GM21381 (cell line): ENCODE results near the gene AGRP.
A peak's percentile ranks its signal among the peaks of the same experiment; 100 is the strongest.
"Not testable (repeated sequence)": the region's sequence is repeated elsewhere in the genome, so short reads cannot be mapped to it uniquely, and the experiment has no call there.

Experiments
- ATAC-seq: cut with Tn5 transposase; IDR thresholded peaks from one replicate; pipeline ENCODE4 v1.9.1; 2021; ENCODE audit warnings: mild to moderate bottlenecking, moderate library complexity; ENCODE audit not compliant: unreplicated experiment

AGRP gene

DNA sequence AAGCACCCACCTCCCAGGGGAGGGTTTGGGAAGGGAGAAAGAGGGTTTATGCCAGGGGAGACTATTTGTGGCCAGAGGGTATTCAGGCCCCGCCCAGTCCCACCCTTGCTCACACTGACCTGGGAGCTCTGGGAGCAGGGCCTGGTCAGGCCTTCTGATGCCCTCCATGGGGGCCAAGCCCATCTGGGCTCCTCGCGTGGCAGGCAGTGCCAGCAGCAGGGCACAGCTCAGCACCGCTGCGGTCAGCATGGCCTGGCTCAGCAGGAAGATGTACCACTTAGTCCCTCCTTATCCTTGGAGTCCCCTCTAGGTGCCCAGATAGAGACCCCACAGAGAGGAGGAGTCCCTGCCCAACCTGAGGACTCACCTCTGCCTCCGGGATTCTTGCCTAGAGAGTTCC is at the start of gene AGRP:
Gene AGRP, minus strand, starts transcription at position 398 of the 400 bp plus-strand sequence. Its CDS starts 149 bp downstream, at position 249.
- ATAC-seq, result no peak

DNA sequence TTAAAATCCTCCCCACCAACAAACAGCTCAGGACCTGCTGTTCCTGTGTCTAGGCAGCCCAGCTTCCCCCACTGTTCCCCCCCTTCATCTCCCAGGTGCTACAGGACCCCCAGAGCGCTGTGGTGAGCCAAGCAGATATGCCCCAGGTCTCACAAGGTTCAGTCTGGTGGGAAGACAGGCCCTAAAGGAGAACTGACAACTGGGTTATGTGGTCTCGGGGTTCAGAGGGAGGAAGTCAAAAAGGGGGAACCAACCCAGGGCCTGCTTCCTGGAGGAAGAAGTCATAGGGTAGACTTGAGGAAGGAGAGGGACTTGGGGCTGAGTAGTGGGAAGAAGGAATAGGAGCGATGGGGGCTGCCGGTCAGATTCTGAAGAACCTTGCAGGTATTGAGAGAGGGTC is 47.9 kb upstream of the AGRP start:
- no peak for ATAC-seq

GRCh38 chr16:67530013-67530939 is 46.9 kb upstream of the AGRP start:
- ATAC-seq, result peak; percentile 34

- no peak for ATAC-seq
Measured at GRCh38 chr16:67529582-67530012, 46.2 kb upstream of the AGRP start.

DNA sequence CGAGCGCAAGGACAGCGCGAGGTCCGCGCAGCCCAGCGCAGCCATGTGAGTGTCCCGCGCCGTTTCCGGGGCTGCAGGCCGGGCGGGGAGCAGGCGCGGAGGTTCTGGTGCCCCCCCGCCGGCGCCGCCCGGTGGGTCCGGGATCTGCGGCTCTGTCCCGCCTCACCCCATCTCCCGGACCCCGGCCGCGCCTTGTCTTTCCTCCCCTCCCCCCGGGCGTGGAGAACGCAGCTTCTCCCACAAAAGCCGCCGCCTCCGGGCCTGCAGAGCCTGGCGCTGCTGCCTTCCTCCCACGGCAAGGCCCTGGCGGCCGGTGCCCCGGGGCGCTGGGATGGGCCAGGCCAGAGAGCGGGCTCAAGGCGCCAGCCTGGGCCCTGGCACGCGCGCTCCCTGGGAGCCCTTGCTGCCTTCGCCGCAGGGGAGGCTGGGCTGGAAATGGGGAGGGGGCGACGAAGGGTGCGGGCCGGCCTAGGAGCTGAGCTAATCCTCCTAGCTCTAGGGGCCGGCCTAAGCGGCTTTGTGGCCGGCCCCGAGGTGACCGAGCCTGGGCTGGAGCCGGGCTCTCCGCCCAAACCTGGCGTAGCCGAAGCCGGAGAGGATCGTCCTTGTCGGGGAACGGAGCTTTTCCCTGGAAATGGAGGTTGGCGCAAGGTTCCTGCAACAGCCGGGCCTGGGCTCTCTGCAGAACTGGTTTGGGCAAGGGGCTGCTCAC is 45.7 kb upstream of the AGRP start:
- ATAC-seq, result no peak

GRCh38 chr16:67528222-67528869 is 45.0 kb upstream of the AGRP start, which contains the start of gene RIPOR1:
Gene RIPOR1, plus strand, starts transcription at chr16:67528829. Its CDS starts 9,618 bp downstream, at chr16:67538447.
- ATAC-seq, result no peak

- ATAC-seq, result no peak
Measured at GRCh38 chr16:67526149-67526791, 42.9 kb upstream of the AGRP start.

- no peak for ATAC-seq
Measured at GRCh38 chr16:67525176-67525860, 42.0 kb upstream of the AGRP start.

- peak; percentile 59 for ATAC-seq
Measured at GRCh38 chr16:67521095-67521804, 37.9 kb upstream of the AGRP start.

DNA sequence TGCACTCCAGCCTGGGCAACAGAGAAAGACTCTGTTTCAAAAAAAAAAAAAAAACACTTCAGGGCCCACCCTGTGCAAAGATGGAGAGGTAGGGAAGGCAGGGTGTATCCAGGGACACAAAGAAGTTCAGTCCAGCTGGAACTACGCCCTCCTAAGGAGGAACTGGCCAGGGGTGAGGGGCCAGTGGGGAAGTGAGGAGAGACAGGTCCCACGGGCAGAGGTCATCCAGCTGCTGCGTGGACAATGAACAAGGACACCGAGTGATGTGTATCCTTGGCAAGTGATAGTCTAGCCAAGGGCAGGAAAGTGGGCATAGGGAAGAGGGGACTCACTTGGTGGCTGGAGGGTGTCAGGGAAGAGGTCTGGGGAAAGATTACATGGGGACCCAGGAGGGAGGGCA is 35.9 kb upstream of the AGRP start:
- no peak for ATAC-seq

- no peak for ATAC-seq
Measured at GRCh38 chr16:67518676-67519075, 35.3 kb upstream of the AGRP start.

GRCh38 chr16:67517661-67518423 is 34.5 kb upstream of the AGRP start:
- ATAC-seq, result no peak

GRCh38 chr16:67517155-67517445 is 33.8 kb upstream of the AGRP start:
- ATAC-seq, result no peak

GRCh38 chr16:67516296-67517154 is 33.2 kb upstream of the AGRP start:
- no peak for ATAC-seq

GRCh38 chr16:67514382-67514828 is 31.1 kb upstream of the AGRP start:
- ATAC-seq, result peak; percentile 51

- not testable (repeated sequence) for ATAC-seq
Measured at GRCh38 chr16:67513892-67514291, 30.5 kb upstream of the AGRP start.

DNA sequence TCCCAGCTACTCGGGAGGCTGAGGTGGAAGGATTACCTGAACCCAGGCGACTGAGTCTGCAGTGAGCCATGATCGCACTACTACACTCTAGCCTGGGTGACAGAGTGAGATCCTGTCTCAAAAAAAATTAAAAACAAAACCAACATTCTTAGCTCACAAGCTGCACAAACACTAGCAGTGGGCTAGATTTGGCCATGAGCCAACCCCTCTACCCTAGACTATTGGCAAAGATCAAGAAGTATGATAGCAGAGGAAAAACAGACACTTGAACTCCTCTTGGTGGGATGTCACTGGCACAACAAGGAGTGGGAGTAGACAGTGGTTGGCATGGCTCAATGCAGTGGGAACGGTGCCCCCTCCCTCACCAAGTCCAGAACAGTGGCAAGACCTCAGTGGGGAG is 25.7 kb upstream of the AGRP start:
- no peak for ATAC-seq

DNA sequence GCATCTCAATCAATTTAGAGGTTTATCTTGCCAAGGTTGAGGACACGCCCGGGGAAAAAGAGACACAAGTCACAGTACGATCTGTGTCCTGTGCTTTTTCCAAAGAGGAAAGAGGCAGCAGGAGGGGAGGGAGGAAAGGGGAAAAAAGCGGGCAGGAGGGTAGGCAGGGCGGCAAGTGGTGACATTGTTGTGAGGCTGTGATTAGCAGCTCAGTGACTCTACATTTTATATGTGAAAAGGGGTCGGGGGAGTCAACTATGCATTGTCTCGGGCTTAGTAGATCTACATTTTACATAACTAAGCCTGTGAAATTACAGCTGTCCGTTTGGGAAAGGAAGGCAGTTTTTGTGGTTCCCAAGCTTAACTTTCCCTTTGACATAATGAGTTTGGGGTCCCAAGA is 23.1 kb upstream of the AGRP start:
- ATAC-seq, result no peak
